Left ventricle myocardium inferior (tissue), 1 donor: ENCODE measurements around the gene SAMHD1. TPM values are rescaled to one million over a fixed set of nuclear protein-coding genes. Genes with fewer than 3 reads are reported as not detected.

Experiments
- DNase-seq: peaks from one replicate; pipeline ENCODE4 v3.0.0-alpha.2; 2020
- H3K27ac ChIP-seq: fragments of 200-600 bp; replicated peaks from 2 replicates; pipeline ENCODE4 v1.8.0; 2021
- H3K27me3 ChIP-seq: fragments of 200-600 bp; 2 replicates; pipeline ENCODE4 v1.8.0; 2021; ENCODE audit warnings: low read depth
- H3K36me3 ChIP-seq: fragments of 200-600 bp; 2 replicates; pipeline ENCODE4 v1.8.0; 2021
- H3K4me1 ChIP-seq: fragments of 200-600 bp; 2 replicates; pipeline ENCODE4 v1.8.0; 2021
- H3K4me3 ChIP-seq: fragments of 200-600 bp; 2 replicates; pipeline ENCODE4 v1.8.0; 2021; ENCODE audit warnings: mild to moderate bottlenecking, moderate library complexity
- H3K9me3 ChIP-seq: fragments of 200-600 bp; replicated peaks from 2 replicates; pipeline ENCODE4 v1.8.0; 2021
- intact Hi-C: fragments of 100-400 bp; cut with micrococcal nuclease; formaldehyde crosslinking; loops from one replicate; pipeline ENCODE4 v1.11.0; 2022
- total RNA-seq: library from RNA; stranded (reverse); fragmentation: NEBNext Ultra II Directional; extraction: Animal tissue kit (Norgen Biotek cat#: 25700); gene quantifications from one replicate; pipeline ENCODE4 v1.2.1, GENCODE V29; 2021
- TF ChIP-seq, protein P1 (sequence below): fragments of 200-600 bp; IDR thresholded peaks from 2 replicates; pipeline ENCODE4 v1.8.0; 2021; ENCODE audit warnings: antibody characterized with exemption, mild to moderate bottlenecking, borderline replicate concordance
- donor health status: DM: no; HTN: yes; CAD: no; lungs with severe emphysema.

The SAMHD1 gene
- total RNA-seq, 1 donor from 2014 or later, result 37.8 TPM

DNA sequence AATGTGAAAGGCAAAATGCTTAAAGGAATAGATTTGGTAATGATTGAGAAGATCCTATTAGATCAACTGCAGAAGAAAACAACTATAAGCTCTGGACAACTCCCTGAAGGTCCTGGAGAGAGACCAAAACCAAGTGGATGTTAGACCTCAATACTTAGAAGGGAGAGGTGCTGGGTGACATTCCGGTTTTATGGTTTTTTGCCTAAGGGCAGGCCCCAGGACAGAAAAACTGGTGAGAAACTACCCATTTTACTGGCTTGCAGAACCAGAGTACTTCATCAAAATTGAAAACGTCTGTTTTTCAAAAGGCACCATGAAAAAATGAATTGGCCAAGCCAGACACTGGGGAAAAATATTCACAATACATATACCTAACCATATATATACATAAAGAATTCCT, 26.3 kb downstream of the SAMHD1 start:
- intact Hi-C loops, result no loop called here
- no peak for DNase-seq
- H3K9me3 ChIP-seq, result no peaks in the 10 kb centered on the region
- H3K4me3 ChIP-seq, result no peak overlapping the region
- H3K4me1 ChIP-seq, result no peaks in the 10 kb centered on the region
- peaks cover 94% of the 10 kb centered on the region for H3K36me3 ChIP-seq
- no peaks in the 10 kb centered on the region for H3K27me3 ChIP-seq
- no peak overlapping the region for H3K27ac ChIP-seq
- TF ChIP-seq, protein P1, sequence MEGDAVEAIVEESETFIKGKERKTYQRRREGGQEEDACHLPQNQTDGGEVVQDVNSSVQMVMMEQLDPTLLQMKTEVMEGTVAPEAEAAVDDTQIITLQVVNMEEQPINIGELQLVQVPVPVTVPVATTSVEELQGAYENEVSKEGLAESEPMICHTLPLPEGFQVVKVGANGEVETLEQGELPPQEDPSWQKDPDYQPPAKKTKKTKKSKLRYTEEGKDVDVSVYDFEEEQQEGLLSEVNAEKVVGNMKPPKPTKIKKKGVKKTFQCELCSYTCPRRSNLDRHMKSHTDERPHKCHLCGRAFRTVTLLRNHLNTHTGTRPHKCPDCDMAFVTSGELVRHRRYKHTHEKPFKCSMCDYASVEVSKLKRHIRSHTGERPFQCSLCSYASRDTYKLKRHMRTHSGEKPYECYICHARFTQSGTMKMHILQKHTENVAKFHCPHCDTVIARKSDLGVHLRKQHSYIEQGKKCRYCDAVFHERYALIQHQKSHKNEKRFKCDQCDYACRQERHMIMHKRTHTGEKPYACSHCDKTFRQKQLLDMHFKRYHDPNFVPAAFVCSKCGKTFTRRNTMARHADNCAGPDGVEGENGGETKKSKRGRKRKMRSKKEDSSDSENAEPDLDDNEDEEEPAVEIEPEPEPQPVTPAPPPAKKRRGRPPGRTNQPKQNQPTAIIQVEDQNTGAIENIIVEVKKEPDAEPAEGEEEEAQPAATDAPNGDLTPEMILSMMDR, result no peak

DNA sequence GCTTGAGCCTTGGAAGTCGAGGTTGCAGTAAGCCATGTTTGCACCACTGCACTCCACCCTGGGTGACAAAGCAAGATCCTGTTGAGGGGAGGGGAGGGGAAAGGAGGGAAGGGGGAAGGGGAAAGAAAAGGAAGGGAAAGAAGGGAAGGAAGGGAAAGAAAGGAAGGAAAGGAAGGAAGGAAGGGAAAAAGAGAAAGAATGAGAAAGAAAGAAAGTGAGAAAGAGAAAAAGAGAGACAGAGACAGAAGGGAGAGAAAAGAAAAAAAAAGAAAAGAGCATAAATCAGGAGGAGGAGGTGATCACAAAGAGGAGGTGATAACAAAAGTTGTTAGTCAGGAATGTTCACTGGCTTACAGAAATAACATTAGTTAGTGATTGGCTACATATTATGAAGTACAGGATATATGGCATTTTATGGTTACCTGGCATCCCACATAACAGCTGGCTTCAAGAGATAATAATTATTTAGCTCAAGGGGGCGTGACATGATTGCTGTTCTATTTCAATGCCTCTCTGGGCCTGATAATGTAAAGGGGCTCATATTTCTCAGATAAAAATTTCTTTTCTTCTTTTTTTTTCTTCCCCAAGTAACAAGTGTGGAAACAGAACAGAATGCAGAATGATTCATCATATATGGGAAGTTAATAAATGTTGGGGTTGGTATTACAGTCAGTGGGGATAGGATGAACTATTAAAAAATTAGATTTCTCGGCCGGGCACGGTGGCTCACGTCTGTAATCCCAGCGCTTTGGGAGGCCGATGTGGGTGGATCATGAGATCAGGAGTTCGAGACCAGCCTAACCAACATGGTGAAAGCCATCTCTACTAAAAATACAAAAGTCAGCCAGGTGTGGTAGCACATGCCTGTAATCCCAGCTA, 27.1 kb downstream of the SAMHD1 start:
- intact Hi-C loops, result no loop called here
- Histone ChIP-seq H3K27ac (no peak overlapping the region), H3K27me3 (no peaks in the 10 kb centered on the region), H3K36me3 (peaks cover 88% of the 10 kb centered on the region), H3K4me1 (no peaks in the 10 kb centered on the region), H3K9me3 (no peaks in the 10 kb centered on the region), H3K4me3 (no peak overlapping the region)
- TF ChIP-seq, protein P1, result no peak
- no peak for DNase-seq

DNA sequence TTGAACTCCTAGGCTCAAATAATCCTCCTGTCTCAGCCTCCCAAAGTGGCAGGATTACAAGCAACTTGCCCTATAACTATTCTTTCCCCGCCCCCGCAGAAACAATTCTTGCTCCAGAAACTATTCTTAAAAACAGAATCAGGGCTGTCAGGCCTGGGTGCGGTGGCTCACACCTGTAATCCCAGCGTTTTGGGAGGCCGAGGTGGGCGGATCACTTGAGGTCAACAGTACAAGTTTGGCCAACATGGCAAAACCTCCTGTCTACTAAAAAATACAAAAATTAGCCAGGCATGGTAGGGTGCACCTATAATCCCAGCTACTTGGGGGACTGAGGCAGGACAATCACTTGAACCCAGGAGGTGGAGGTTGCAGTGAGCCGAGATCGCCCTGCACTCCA, 31.2 kb downstream of the SAMHD1 start:
- no peaks in the 10 kb centered on the region for H3K27me3 ChIP-seq
- no peak overlapping the region for H3K27ac ChIP-seq
- DNase-seq, result no peak
- H3K9me3 ChIP-seq, result no peaks in the 10 kb centered on the region
- intact Hi-C loops, result no loop called here
- H3K36me3 ChIP-seq, result peaks cover 88% of the 10 kb centered on the region
- H3K4me3 ChIP-seq, result no peak overlapping the region
- no peaks in the 10 kb centered on the region for H3K4me1 ChIP-seq
- TF ChIP-seq, protein P1, result no peak

DNA sequence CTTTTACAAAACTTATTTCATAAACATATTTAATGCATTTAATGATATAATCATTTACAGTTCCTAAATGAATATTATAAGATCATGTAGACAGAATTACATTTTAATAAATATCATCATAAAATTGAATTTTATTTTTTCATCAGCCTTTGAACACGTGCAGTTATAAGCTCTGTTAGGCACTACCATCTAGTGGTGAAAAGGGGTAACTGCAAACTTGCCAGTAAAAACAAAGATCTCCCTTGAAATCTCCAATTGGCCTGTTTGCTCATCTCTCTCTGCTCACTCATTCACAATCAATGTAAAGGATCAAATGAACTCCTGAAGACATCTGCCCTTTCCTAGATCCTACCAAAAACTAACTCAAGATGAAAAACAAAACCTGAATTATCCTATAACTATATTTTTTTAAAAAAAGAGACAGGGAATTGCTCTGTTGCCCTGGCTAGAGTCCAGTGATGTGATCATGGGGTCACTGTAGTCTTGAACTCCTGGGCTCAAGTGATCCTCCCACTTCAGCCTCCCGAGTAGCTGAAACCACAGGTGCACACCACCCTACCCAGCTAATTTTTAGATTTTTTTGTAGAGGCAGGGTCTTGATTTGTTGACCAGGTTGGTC, 31.7 kb downstream of the SAMHD1 start:
- intact Hi-C loops, result no loop called here
- H3K27ac ChIP-seq, result no peak overlapping the region
- H3K27me3 ChIP-seq, result no peaks in the 10 kb centered on the region
- H3K4me3 ChIP-seq, result no peak overlapping the region
- no peak for DNase-seq
- TF ChIP-seq, protein P1, result peak; percentile 91
- H3K36me3 ChIP-seq, result peaks cover 88% of the 10 kb centered on the region
- no peaks in the 10 kb centered on the region for H3K9me3 ChIP-seq
- H3K4me1 ChIP-seq, result no peaks in the 10 kb centered on the region

DNA sequence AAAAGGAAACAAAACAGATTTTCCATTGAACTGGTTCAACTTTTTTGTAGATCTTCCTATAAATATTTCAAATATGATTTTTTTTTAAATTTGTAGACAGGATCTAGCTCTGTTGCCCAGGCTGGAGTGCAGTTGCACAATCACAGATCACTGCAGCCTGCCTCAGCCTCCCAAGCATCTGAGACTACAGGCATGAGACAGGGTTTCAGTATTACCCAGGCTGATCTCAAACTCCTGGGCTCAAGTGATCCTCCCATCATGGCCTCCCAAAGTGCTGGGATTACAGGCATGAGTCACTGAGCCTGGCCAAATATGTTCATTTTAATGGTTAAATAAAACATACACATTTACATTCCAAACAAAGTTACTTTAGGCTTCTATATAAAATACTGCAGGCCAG, 33.6 kb downstream of the SAMHD1 start:
- TF ChIP-seq, protein P1, result no peak
- Histone ChIP-seq H3K36me3 (peaks cover 91% of the 10 kb centered on the region), H3K27me3 (no peaks in the 10 kb centered on the region), H3K4me3 (no peak overlapping the region), H3K9me3 (no peaks in the 10 kb centered on the region), H3K27ac (no peak overlapping the region), H3K4me1 (no peaks in the 10 kb centered on the region)
- no peak for DNase-seq
- intact Hi-C loops, result no loop called here
